A549 (cell line): ENCODE data around the gene GDF2.

Experiments used
- BHLHE40 ChIP-seq: IDR thresholded peaks from 2 replicates; pipeline ENCODE4 v1.6.1; 2012; ENCODE audit warnings: low read depth, low read length, inconsistent platforms
- CTCF ChIP-seq: fragments of >200 bp; sonication (Bioruptor Twin); formaldehyde crosslinking; IDR thresholded peaks from 3 replicates; pipeline ENCODE4 v1.5.1; 2016
- EHMT2 ChIP-seq: fragments of 200-600 bp; sonication (generic); IDR thresholded peaks from 2 replicates; pipeline ENCODE4 v1.6.1; 2016; ENCODE audit warnings: antibody characterized with exemption, low read depth, mild to moderate bottlenecking, moderate library complexity
- ELK1 ChIP-seq: fragments of 150-350 bp; IDR thresholded peaks from 2 replicates; pipeline ENCODE4 v1.6.1; 2014; ENCODE audit warnings: low read depth, mild to moderate bottlenecking, low read length
- ESRRA ChIP-seq: fragments of 150-350 bp; IDR thresholded peaks from 2 replicates; pipeline ENCODE4 v1.6.1; 2014; ENCODE audit warnings: mild to moderate bottlenecking, low read length, borderline replicate concordance
- KDM1A ChIP-seq: fragments of 200-600 bp; sonication (generic); IDR thresholded peaks from 2 replicates; pipeline ENCODE4 v1.6.1; 2016; ENCODE audit warnings: low read depth, mild to moderate bottlenecking
- NR3C1 ChIP-seq: fragments of >200 bp; sonication (Bioruptor Twin); formaldehyde crosslinking; IDR thresholded peaks from 3 replicates; pipeline ENCODE4 v1.6.1; 2017
- POLR2A ChIP-seq: IDR thresholded peaks from 2 replicates; pipeline ENCODE4 v1.6.1; 2012; ENCODE audit warnings: mild to moderate bottlenecking, low read length
- RAD21 ChIP-seq, 2 experiments: fragments of >200 bp in 1 of 2; sonication (Bioruptor Twin) in 1 of 2; formaldehyde crosslinking in 1 of 2; IDR thresholded peaks in 1 of 2; conservative IDR thresholded peaks in 1 of 2; 2 replicates in 1 of 2; 3 replicates in 1 of 2; pipeline ENCODE4 v1.6.1; 2012 to 2018; ENCODE audit warnings: inconsistent platforms in 1 of 2
- USF2 ChIP-seq: fragments of 450-650 bp; IDR thresholded peaks from 2 replicates; pipeline ENCODE4 v1.6.1; 2014; ENCODE audit warnings: antibody characterized with exemption

- TF ChIP-seq ESRRA (no peak), EHMT2 (no peak), ELK1 (no peak), CTCF (no peak), RAD21 (conservative IDR thresholded peaks at IDR 0.05 in 1 of 2, IDR thresholded peaks at IDR 0.05 in 1 of 2) (no peak), KDM1A (no peak), POLR2A (no peak), NR3C1 (no peak), USF2 (no peak), BHLHE40 (no peak)
Observed at GRCh38 chr10:47329855-47330254, 7.6 kb downstream of the GDF2 start.
